Measurements from ENCODE around the gene SPDYE17. TPM values are rescaled to one million over a fixed set of nuclear protein-coding genes. Genes with fewer than 3 reads are reported as not detected.
"Not testable (repeated sequence)": the region's sequence is repeated elsewhere in the genome, so short reads cannot be mapped to it uniquely, and the experiment has no call there.

The SPDYE17 gene
- total and polyA plus RNA-seq, 4 donors: not detected

- not testable (repeated sequence) for H3K4me3 ChIP-seq (ENCODE audit: low read depth in 1 of 3, low read length in 3 of 3); H3K9me3 ChIP-seq (ENCODE audit: control insufficient read depth in 4 of 4, low read length in 3 of 4); DNase-seq (ENCODE audit: low spot score); H3K27me3 ChIP-seq (ENCODE audit: control insufficient read depth in 4 of 4, insufficient read depth in 4 of 4, low read length in 3 of 4); H3K4me1 ChIP-seq (ENCODE audit: control insufficient read depth in 4 of 4, insufficient read depth in 4 of 4, low read length in 3 of 4); H3K9ac ChIP-seq (ENCODE audit: low read depth in 1 of 2, low read length in 2 of 2); H3K36me3 ChIP-seq (ENCODE audit: control insufficient read depth in 4 of 4, insufficient read depth in 3 of 4, low read depth in 1 of 4, low read length in 3 of 4); H3K27ac ChIP-seq (ENCODE audit: low read depth in 1 of 2, low read length in 2 of 2)
- 96% methylated on average over 5 of the region's 7 CpGs for WGBS
Observed at GRCh38 chr7:76992871-76993270, 39.3 kb downstream of the SPDYE17 start.

DNA sequence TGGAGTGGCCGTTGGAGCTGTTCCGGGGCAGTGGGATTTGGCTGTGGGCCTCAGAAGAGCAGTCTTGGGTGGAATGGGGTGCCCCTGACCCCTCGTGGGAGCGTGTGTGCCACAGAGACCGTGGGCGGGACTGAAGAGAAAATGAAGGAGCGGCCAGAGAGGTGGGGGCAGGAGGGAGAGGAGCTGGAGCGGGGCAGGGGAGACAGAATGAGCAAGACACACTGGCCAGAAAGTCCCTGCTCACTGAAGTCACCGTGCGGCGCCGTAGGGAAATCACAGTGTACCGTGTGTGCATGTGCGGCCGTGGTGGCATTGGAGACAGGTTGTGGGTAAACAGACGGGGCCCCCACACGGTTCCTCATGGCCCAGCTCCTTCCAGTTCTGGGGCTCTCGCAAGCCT is 40.0 kb downstream of the SPDYE17 start:
- not testable (repeated sequence) for H3K9ac ChIP-seq (ENCODE audit: low read depth in 1 of 2, low read length in 2 of 2); H3K27ac ChIP-seq (ENCODE audit: low read depth in 1 of 2, low read length in 2 of 2); H3K27me3 ChIP-seq (ENCODE audit: control insufficient read depth in 4 of 4, insufficient read depth in 4 of 4, low read length in 3 of 4); DNase-seq (ENCODE audit: low spot score); H3K4me1 ChIP-seq (ENCODE audit: control insufficient read depth in 4 of 4, insufficient read depth in 4 of 4, low read length in 3 of 4); H3K4me3 ChIP-seq (ENCODE audit: low read depth in 1 of 3, low read length in 3 of 3); H3K9me3 ChIP-seq (ENCODE audit: control insufficient read depth in 4 of 4, low read length in 3 of 4); H3K36me3 ChIP-seq (ENCODE audit: control insufficient read depth in 4 of 4, insufficient read depth in 3 of 4, low read depth in 1 of 4, low read length in 3 of 4)
- WGBS: 92% methylated on average over 13 of the region's 18 CpGs

GRCh38 chr7:76990202-76990601 is 42.0 kb downstream of the SPDYE17 start:
- H3K9me3 ChIP-seq (ENCODE audit: control insufficient read depth in 4 of 4, low read length in 3 of 4); H3K9ac ChIP-seq (ENCODE audit: low read depth in 1 of 2, low read length in 2 of 2); H3K4me1 ChIP-seq (ENCODE audit: control insufficient read depth in 4 of 4, insufficient read depth in 4 of 4, low read length in 3 of 4); H3K36me3 ChIP-seq (ENCODE audit: control insufficient read depth in 4 of 4, insufficient read depth in 3 of 4, low read depth in 1 of 4, low read length in 3 of 4); H3K4me3 ChIP-seq (ENCODE audit: low read depth in 1 of 3, low read length in 3 of 3); H3K27ac ChIP-seq (ENCODE audit: low read depth in 1 of 2, low read length in 2 of 2); H3K27me3 ChIP-seq (ENCODE audit: control insufficient read depth in 4 of 4, insufficient read depth in 4 of 4, low read length in 3 of 4); DNase-seq (ENCODE audit: low spot score): not testable (repeated sequence)
- 99% methylated on average over 7 of the region's 12 CpGs for WGBS

GRCh38 chr7:76985924-76986717 is 46.0 kb downstream of the SPDYE17 start:
- H3K27me3 ChIP-seq (ENCODE audit: control insufficient read depth in 4 of 4, insufficient read depth in 4 of 4, low read length in 3 of 4); H3K4me3 ChIP-seq (ENCODE audit: low read depth in 1 of 3, low read length in 3 of 3); H3K27ac ChIP-seq (ENCODE audit: low read depth in 1 of 2, low read length in 2 of 2); H3K4me1 ChIP-seq (ENCODE audit: control insufficient read depth in 4 of 4, insufficient read depth in 4 of 4, low read length in 3 of 4); H3K9ac ChIP-seq (ENCODE audit: low read depth in 1 of 2, low read length in 2 of 2); DNase-seq (ENCODE audit: low spot score); H3K36me3 ChIP-seq (ENCODE audit: control insufficient read depth in 4 of 4, insufficient read depth in 3 of 4, low read depth in 1 of 4, low read length in 3 of 4); H3K9me3 ChIP-seq (ENCODE audit: control insufficient read depth in 4 of 4, low read length in 3 of 4): not testable (repeated sequence)
- 79% methylated on average over 11 of the region's 16 CpGs for WGBS

DNA sequence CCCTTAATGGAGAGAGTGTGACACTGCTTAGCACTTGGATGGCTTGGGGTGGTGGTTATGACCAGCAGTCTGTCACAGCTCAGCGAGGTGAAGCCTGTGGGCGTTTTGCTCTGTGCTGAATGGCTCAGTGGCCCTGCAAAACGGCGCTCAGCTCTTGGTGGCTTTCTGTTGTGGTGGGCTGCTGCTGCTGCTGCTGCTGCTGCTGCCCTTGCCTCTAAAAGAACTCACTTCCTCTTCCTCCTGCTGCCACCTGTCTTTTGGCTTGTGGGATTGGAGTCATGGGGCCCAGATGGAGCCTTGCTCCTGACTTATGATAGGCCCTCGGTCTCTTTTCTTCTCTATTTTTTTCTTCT is 47.4 kb downstream of the SPDYE17 start:
- 94% methylated on average over 2 of the region's 5 CpGs for WGBS
- not testable (repeated sequence) for H3K27me3 ChIP-seq (ENCODE audit: control insufficient read depth in 4 of 4, insufficient read depth in 4 of 4, low read length in 3 of 4); DNase-seq (ENCODE audit: low spot score)

GRCh38 chr7:76983937-76984783 is 48.0 kb downstream of the SPDYE17 start:
- not testable (repeated sequence) for H3K9ac ChIP-seq (ENCODE audit: low read depth in 1 of 2, low read length in 2 of 2); H3K36me3 ChIP-seq (ENCODE audit: control insufficient read depth in 4 of 4, insufficient read depth in 3 of 4, low read depth in 1 of 4, low read length in 3 of 4); H3K27me3 ChIP-seq (ENCODE audit: control insufficient read depth in 4 of 4, insufficient read depth in 4 of 4, low read length in 3 of 4); H3K9me3 ChIP-seq (ENCODE audit: control insufficient read depth in 4 of 4, low read length in 3 of 4); H3K27ac ChIP-seq (ENCODE audit: low read depth in 1 of 2, low read length in 2 of 2); DNase-seq (ENCODE audit: low spot score); H3K4me3 ChIP-seq (ENCODE audit: low read depth in 1 of 3, low read length in 3 of 3); H3K4me1 ChIP-seq (ENCODE audit: control insufficient read depth in 4 of 4, insufficient read depth in 4 of 4, low read length in 3 of 4)
- WGBS: 90% methylated on average over 4 of the region's 19 CpGs

More for the DNA sequence above, 47.4 kb downstream of the SPDYE17 start:
- not testable (repeated sequence) for H3K36me3 ChIP-seq (ENCODE audit: control insufficient read depth in 4 of 4, insufficient read depth in 3 of 4, low read depth in 1 of 4, low read length in 3 of 4); H3K27ac ChIP-seq (ENCODE audit: low read depth in 1 of 2, low read length in 2 of 2); H3K4me3 ChIP-seq (ENCODE audit: low read depth in 1 of 3, low read length in 3 of 3); H3K4me1 ChIP-seq (ENCODE audit: control insufficient read depth in 4 of 4, insufficient read depth in 4 of 4, low read length in 3 of 4); H3K9ac ChIP-seq (ENCODE audit: low read depth in 1 of 2, low read length in 2 of 2); H3K9me3 ChIP-seq (ENCODE audit: control insufficient read depth in 4 of 4, low read length in 3 of 4)

GRCh38 chr7:76983333-76983732 is 48.8 kb downstream of the SPDYE17 start:
- DNase-seq (ENCODE audit: low spot score); H3K27ac ChIP-seq (ENCODE audit: low read depth in 1 of 2, low read length in 2 of 2); H3K4me3 ChIP-seq (ENCODE audit: low read depth in 1 of 3, low read length in 3 of 3); H3K36me3 ChIP-seq (ENCODE audit: control insufficient read depth in 4 of 4, insufficient read depth in 3 of 4, low read depth in 1 of 4, low read length in 3 of 4); H3K4me1 ChIP-seq (ENCODE audit: control insufficient read depth in 4 of 4, insufficient read depth in 4 of 4, low read length in 3 of 4); H3K27me3 ChIP-seq (ENCODE audit: control insufficient read depth in 4 of 4, insufficient read depth in 4 of 4, low read length in 3 of 4); H3K9ac ChIP-seq (ENCODE audit: low read depth in 1 of 2, low read length in 2 of 2); H3K9me3 ChIP-seq (ENCODE audit: control insufficient read depth in 4 of 4, low read length in 3 of 4): not testable (repeated sequence)
- WGBS: 97% methylated on average over 2 of the region's 5 CpGs

DNA sequence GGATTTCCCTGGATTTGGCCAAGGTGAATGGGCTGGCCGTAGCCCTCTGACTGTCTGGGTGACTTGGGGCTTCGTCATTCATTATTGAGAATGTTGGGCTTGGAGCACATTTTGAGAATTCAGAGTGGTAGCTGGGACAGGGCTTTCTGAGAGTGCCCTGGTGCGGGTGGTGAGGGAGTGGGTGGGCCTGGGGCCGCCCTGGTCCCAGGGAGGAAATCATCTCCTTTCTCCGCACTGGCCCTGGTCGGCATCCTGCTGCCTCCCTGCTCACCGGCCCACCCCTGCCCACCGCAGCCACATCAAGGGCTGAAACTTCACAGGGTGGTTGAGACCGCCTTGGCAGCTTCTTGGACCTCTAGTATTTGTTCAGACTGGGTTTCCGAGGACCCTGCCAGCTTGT is 49.7 kb downstream of the SPDYE17 start:
- 96% methylated on average over 7 of the region's 10 CpGs for WGBS
- not testable (repeated sequence) for DNase-seq (ENCODE audit: low spot score); H3K27ac ChIP-seq (ENCODE audit: low read depth in 1 of 2, low read length in 2 of 2); H3K9ac ChIP-seq (ENCODE audit: low read depth in 1 of 2, low read length in 2 of 2); H3K27me3 ChIP-seq (ENCODE audit: control insufficient read depth in 4 of 4, insufficient read depth in 4 of 4, low read length in 3 of 4); H3K9me3 ChIP-seq (ENCODE audit: control insufficient read depth in 4 of 4, low read length in 3 of 4); H3K36me3 ChIP-seq (ENCODE audit: control insufficient read depth in 4 of 4, insufficient read depth in 3 of 4, low read depth in 1 of 4, low read length in 3 of 4); H3K4me3 ChIP-seq (ENCODE audit: low read depth in 1 of 3, low read length in 3 of 3); H3K4me1 ChIP-seq (ENCODE audit: control insufficient read depth in 4 of 4, insufficient read depth in 4 of 4, low read length in 3 of 4)

Measured in liver (tissue), 9 donors.